ENCODE measurements around the gene ADD3.
"Not testable (repeated sequence)": the region's sequence is repeated elsewhere in the genome, so short reads cannot be mapped to it uniquely, and the experiment has no call there.

Gene ADD3

GRCh38 chr10:110107430-110107829 lies 99.6 kb downstream of the ADD3 start:
- no peak overlapping the region for H3K4me3 ChIP-seq (ENCODE audit: low read depth, low read length)
- no peak for DNase-seq (ENCODE audit: low read depth)
- TF ChIP-seq MAX (IDR thresholded peaks at IDR 0.05; ENCODE audit: low read depth, low read length) (no peak), POLR2A (IDR thresholded peaks at IDR 0.05; ENCODE audit: extremely low read depth, insufficient read length) (no peak), CTCF (IDR thresholded peaks at IDR 0.05; ENCODE audit: low read depth, low read length) (no peak), MYC (IDR thresholded peaks at IDR 0.05; ENCODE audit: low read depth, low read length) (no peak)

GRCh38 chr10:110107887-110108286 lies 100.1 kb downstream of the ADD3 start:
- no peak for DNase-seq (ENCODE audit: low read depth)
- TF ChIP-seq MAX (IDR thresholded peaks at IDR 0.05; ENCODE audit: low read depth, low read length) (no peak), MYC (IDR thresholded peaks at IDR 0.05; ENCODE audit: low read depth, low read length) (no peak), CTCF (IDR thresholded peaks at IDR 0.05; ENCODE audit: low read depth, low read length) (no peak), POLR2A (IDR thresholded peaks at IDR 0.05; ENCODE audit: extremely low read depth, insufficient read length) (no peak)
- H3K4me3 ChIP-seq (ENCODE audit: low read depth, low read length), result no peak overlapping the region

GRCh38 chr10:110109511-110109910 lies 101.7 kb downstream of the ADD3 start:
- DNase-seq (ENCODE audit: low read depth), result no peak
- H3K4me3 ChIP-seq (ENCODE audit: low read depth, low read length), result no peak overlapping the region
- TF ChIP-seq MYC (IDR thresholded peaks at IDR 0.05; ENCODE audit: low read depth, low read length) (no peak), POLR2A (IDR thresholded peaks at IDR 0.05; ENCODE audit: extremely low read depth, insufficient read length) (no peak), CTCF (IDR thresholded peaks at IDR 0.05; ENCODE audit: low read depth, low read length) (no peak), MAX (IDR thresholded peaks at IDR 0.05; ENCODE audit: low read depth, low read length) (no peak)

DNA sequence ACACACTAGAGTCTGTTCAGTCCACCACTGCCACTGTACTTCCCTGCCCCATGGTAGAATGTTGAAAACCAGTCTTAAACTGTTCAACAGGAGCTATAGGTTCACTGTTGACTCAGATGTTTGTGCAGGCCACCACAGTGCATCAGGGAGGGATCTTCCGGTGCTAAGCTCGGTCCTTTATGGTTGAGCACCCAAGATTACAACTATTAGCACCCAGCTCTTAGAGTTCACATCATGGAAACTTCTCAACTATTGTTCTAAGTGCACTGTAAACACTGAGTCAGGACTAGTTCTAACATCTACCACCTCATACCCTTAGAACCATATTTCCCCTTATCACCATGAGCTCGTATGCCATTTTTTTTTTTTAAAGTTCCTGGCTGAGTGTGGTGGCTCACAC lies 102.6 kb downstream of the ADD3 start:
- no peak for DNase-seq (ENCODE audit: low read depth)
- no peak overlapping the region for H3K4me3 ChIP-seq (ENCODE audit: low read depth, low read length)
- TF ChIP-seq POLR2A (IDR thresholded peaks at IDR 0.05; ENCODE audit: extremely low read depth, insufficient read length) (no peak), MAX (IDR thresholded peaks at IDR 0.05; ENCODE audit: low read depth, low read length) (no peak), CTCF (IDR thresholded peaks at IDR 0.05; ENCODE audit: low read depth, low read length) (no peak), MYC (IDR thresholded peaks at IDR 0.05; ENCODE audit: low read depth, low read length) (no peak)

GRCh38 chr10:110113670-110114337 lies 106.0 kb downstream of the ADD3 start:
- TF ChIP-seq MYC (IDR thresholded peaks at IDR 0.05; ENCODE audit: low read depth, low read length), result no peak
- TF ChIP-seq POLR2A (IDR thresholded peaks at IDR 0.05; ENCODE audit: extremely low read depth, insufficient read length), result no peak
- no peak for TF ChIP-seq MAX (IDR thresholded peaks at IDR 0.05; ENCODE audit: low read depth, low read length)
- no peak for TF ChIP-seq CTCF (IDR thresholded peaks at IDR 0.05; ENCODE audit: low read depth, low read length)
- no peak for DNase-seq (ENCODE audit: low read depth)
- H3K4me3 ChIP-seq (ENCODE audit: low read depth, low read length), result no peak overlapping the region

DNA sequence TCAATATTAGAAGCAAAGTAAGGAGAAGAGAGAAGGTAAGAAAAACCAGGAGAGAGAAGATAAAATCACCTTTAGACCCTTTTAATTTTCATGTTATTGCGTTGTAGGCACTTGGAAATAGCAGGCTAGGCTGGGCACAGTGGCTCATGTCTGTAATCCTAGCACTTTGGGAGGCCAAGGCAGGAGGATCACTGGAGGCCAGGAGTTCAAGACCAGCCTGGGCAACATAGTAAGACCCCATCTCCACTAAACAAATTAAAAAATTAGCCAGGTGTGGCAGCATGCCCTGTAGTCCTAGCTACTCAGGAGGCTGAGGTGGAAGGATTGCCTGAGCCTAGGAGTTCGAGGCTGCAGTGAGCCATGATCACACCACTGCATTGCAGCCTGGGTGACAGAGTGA lies 106.9 kb downstream of the ADD3 start:
- H3K4me3 ChIP-seq (ENCODE audit: low read depth, low read length); DNase-seq (ENCODE audit: low read depth): not testable (repeated sequence)

All from NB4 (cell line).